Activated B cell treated with CpG ODN at 0.5 μM for 24 hours (primary cell): ENCODE results near the gene DHX58. TPM values are rescaled to one million over a fixed set of nuclear protein-coding genes. Genes with fewer than 3 reads are reported as not detected.

ENCODE experiments used
- ATAC-seq: fragments of 200-7000 bp; cut with Tn5 transposase; one replicate; pipeline ENCODE4 v1.10.0; 2021; ENCODE audit warnings: low read depth, mild to moderate bottlenecking, moderate library complexity
- CTCF ChIA-PET: fragments of 350-600 bp; sonication (Branson Sonifier 250); formaldehyde crosslinking; loops from one replicate; lab custom pipeline; 2021; ENCODE audit warnings: antibody characterized with exemption; lab: Charles Lee
- POLR2A ChIA-PET: fragments of 350-600 bp; sonication (Branson Sonifier 250); formaldehyde crosslinking; loops from one replicate; lab custom pipeline; 2021; ENCODE audit warnings: antibody characterized with exemption; lab: Charles Lee
- DNase-seq: peaks from one replicate; pipeline ENCODE4 v3.0.0; 2022
- H3K27ac Mint-ChIP-seq: one replicate; pipeline ENCODE4 v1.8.0; 2020; ENCODE audit warnings: mixed read lengths
- H3K27me3 Mint-ChIP-seq: one replicate; pipeline ENCODE4 v1.8.0; 2021; ENCODE audit warnings: mixed read lengths
- H3K36me3 Mint-ChIP-seq: one replicate; pipeline ENCODE4 v1.8.0; 2021; ENCODE audit warnings: low read depth, mixed read lengths
- H3K4me1 Mint-ChIP-seq: one replicate; pipeline ENCODE4 v1.8.0; 2021; ENCODE audit warnings: mixed read lengths
- H3K4me3 Mint-ChIP-seq: one replicate; pipeline ENCODE4 v1.8.0; 2020; ENCODE audit warnings: mild to moderate bottlenecking, mixed read lengths
- H3K9me3 Mint-ChIP-seq: one replicate; pipeline ENCODE4 v1.8.0; 2020; ENCODE audit warnings: mixed read lengths
- intact Hi-C: fragments of 100-400 bp; cut with micrococcal nuclease; formaldehyde crosslinking; loops from one replicate; pipeline ENCODE4 v1.15.1; 2024
- total RNA-seq: library from RNA; stranded (reverse); gene quantifications from 2 replicates; pipeline ENCODE4 v1.2.3, GENCODE V29; 2022
- TF ChIP-seq, protein P1 (sequence below): fragments of 200-600 bp; IDR thresholded peaks from one replicate; pipeline ENCODE4 v1.8.0; 2022; ENCODE audit warnings: antibody characterized with exemption, mild to moderate bottlenecking

The DHX58 gene
- 21.9 and 22.4 TPM in 2 replicates for total RNA-seq

DNA sequence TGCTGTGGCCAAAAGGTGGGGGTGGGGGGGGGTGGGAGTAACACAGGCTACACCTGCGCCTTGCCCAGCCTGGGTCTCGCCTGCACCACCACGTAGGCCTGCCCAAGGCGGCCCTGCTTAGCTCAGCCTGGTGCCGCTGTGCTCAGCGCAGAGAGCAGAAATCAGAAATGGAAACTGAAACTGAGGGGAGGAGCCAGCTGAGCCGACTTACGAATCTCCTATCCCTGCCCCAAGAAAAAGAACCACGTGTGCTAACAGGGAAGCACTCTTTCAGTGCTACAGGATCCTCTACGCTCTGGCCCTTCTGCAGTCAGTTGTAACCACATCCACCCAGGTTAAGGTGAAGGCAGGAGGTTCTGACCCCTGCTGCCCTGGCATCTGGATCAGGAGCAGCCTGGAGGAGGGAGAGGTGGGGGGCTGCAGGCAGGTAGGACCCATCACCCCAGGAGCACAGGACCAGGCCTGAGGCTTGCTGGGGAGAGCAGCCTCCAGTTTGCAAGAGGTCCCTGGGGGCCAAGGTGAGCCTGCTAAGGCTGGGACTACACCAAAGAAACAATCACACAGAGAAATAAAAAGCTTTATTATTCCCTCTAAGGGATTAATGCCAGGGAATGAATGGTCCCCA, at the start of gene DHX58:
Gene DHX58 (minus strand): TSS at position 163 of the 625 bp plus-strand sequence. CDS start 822 bp downstream, outside the sequence.
- ChIA-PET CTCF (interaction anchor here (2.1 to 10.2 kb wide), 4 partner anchors 11 to 150 kb away, joined by 7 to 110 read pairs (median 40); partner anchors contain the start of genes CNP and DNAJC7), POLR2A (interaction anchor here (0.6 to 6.7 kb wide), 17 partner anchors 8 to 1255 kb away, joined by 3 to 46 read pairs (median 7); partner anchors contain the start of genes CNP, DNAJC7, EIF1 and GHDC)
- peaks cover 57% of the 10 kb centered on the region for H3K4me1 Mint-ChIP-seq
- peaks cover 38% of the 10 kb centered on the region for H3K36me3 Mint-ChIP-seq
- TF ChIP-seq, protein P1, sequence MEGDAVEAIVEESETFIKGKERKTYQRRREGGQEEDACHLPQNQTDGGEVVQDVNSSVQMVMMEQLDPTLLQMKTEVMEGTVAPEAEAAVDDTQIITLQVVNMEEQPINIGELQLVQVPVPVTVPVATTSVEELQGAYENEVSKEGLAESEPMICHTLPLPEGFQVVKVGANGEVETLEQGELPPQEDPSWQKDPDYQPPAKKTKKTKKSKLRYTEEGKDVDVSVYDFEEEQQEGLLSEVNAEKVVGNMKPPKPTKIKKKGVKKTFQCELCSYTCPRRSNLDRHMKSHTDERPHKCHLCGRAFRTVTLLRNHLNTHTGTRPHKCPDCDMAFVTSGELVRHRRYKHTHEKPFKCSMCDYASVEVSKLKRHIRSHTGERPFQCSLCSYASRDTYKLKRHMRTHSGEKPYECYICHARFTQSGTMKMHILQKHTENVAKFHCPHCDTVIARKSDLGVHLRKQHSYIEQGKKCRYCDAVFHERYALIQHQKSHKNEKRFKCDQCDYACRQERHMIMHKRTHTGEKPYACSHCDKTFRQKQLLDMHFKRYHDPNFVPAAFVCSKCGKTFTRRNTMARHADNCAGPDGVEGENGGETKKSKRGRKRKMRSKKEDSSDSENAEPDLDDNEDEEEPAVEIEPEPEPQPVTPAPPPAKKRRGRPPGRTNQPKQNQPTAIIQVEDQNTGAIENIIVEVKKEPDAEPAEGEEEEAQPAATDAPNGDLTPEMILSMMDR, result no peak
- H3K9me3 Mint-ChIP-seq, result no peaks in the 10 kb centered on the region
- intact Hi-C loops, result loop anchor here (1.0 kb wide), 1 partner anchor 193 kb away; no protein-coding TSS in a partner anchor
- peak; percentile 76 for ATAC-seq
- peak within 1 kb of the TSS; percentile 80 for H3K4me3 Mint-ChIP-seq
- peak; percentile 55 for DNase-seq
- H3K27me3 Mint-ChIP-seq, result no peaks in the 10 kb centered on the region
- peak within 1 kb of the TSS; percentile 91 for H3K27ac Mint-ChIP-seq

DNA sequence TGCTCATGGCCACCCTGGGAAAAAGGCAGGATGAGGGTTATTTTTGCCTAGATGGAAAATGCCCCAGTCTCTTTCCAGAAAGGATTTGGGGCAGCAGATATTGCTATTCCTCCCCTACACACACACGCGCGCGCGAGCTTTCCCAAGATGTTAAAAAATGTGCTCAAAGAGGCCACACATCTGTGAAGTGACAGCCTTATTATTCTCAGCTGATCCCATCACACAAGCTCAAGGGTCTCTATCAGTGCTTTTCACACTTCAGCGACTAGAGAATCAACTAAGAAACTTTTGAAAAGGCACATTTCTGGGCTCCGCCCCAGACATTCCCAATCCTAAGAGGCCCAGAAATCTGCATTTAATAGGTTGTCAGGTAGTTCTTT, 48.0 kb upstream of the DHX58 start:
- POLR2A ChIA-PET, result interaction anchor here (0.7 kb wide), 1 partner anchor 27 kb away, joined by 6 read pairs; no protein-coding TSS in a partner anchor
- no peaks in the 10 kb centered on the region for H3K36me3 Mint-ChIP-seq

DNA sequence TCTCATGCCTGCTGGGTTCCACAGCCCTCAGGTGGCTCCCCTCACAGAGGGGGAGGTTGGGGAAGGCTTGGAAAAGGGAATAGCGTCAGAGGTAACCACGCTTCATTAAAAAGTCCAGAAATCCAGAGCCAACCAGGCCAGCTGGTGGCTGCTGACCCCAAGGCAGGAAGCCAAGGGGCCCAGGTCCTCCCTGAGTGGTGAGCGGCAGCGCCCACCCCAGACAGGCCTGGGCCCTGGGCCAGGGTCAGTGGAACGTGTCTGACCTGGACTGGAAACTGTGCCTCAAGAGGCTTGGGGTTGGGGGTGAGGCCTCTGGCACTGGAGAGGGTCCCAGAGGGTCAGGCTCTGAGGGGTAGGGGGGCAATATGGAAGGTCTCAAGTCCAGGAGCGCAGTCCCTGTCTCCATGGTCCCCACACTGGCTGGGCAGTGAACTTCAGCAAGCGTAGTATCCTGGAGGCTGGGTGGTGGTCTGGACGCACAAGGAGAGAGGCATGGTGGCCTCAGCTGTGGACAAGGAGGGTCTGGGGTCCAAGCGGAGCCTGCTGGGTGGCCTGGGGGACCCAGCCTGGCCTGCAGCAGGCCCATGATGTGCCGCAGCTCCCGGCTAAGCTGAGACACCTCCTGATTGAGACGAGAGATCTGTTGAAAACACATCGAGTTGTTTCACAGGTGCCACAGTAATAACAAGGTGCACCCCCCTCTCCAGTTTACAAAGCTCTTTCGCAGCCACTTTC, 47.4 kb upstream of the DHX58 start:
- intact Hi-C loops, result no loop called here
- Mint-ChIP-seq H3K27me3 (no peaks in the 10 kb centered on the region), H3K9me3 (no peaks in the 10 kb centered on the region)

More for the DNA sequence above, 48.0 kb upstream of the DHX58 start:
- H3K27ac Mint-ChIP-seq, result no peak overlapping the region
- peaks cover 8% of the 10 kb centered on the region for H3K4me1 Mint-ChIP-seq
- no peak overlapping the region for H3K4me3 Mint-ChIP-seq
- DNase-seq (no peak), ATAC-seq (no peak)
- H3K9me3 Mint-ChIP-seq, result no peaks in the 10 kb centered on the region
- H3K27me3 Mint-ChIP-seq, result no peaks in the 10 kb centered on the region
- TF ChIP-seq, protein P1, result no peak
- intact Hi-C loops, result no loop called here
- CTCF ChIA-PET, result no interaction called here

DNA sequence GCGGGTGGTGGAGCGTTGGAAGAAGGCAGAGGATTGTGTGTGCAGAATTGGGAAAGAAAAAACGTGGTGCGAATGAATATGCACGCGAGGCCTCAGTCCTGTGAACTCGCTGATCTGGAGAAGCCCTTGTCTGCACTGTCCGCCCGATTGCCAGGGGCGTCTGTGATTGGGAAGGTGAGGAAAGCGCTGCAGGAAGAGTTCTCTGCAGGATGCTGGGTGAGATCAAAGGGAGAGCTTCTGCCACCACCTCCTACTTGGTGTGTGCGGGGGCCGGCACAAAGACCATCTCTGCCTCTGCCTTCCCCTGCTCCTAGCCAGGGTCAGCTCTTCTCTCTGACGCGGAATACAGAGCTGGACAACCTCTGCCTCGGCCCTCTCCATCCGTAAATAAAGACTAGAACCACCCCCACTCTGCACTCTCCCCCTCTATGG, 43.1 kb upstream of the DHX58 start:
- Mint-ChIP-seq H3K27me3 (no peaks in the 10 kb centered on the region), H3K36me3 (peaks cover 27% of the 10 kb centered on the region)
- CTCF ChIA-PET, result no interaction called here

More for the DNA sequence above, 47.4 kb upstream of the DHX58 start:
- H3K36me3 Mint-ChIP-seq, result peaks cover under 1% of the 10 kb centered on the region
- no peak overlapping the region for H3K27ac Mint-ChIP-seq
- no peak for ATAC-seq
- peaks cover 9% of the 10 kb centered on the region for H3K4me1 Mint-ChIP-seq
- TF ChIP-seq, protein P1, result no peak
- no peak overlapping the region for H3K4me3 Mint-ChIP-seq
- DNase-seq, result no peak
- CTCF ChIA-PET, result no interaction called here
- POLR2A ChIA-PET, result interaction anchor here (0.6 to 0.7 kb wide), 2 partner anchors 26 to 39 kb away, joined by 3 to 6 read pairs; partner anchors contain the start of gene KAT2A

More for the DNA sequence above, 43.1 kb upstream of the DHX58 start:
- no peaks in the 10 kb centered on the region for H3K9me3 Mint-ChIP-seq
- peaks cover 37% of the 10 kb centered on the region for H3K4me1 Mint-ChIP-seq
- no peak for ATAC-seq
- intact Hi-C loops, result loop anchor here (1.0 kb wide), 8 partner anchors 26 to 290 kb away; partner anchors contain the start of genes CNP, DNAJC7, GHDC and KAT2A
- no peak for DNase-seq
- H3K4me3 Mint-ChIP-seq, result peak overlapping the region; percentile 95
- peak overlapping the region; percentile 92 for H3K27ac Mint-ChIP-seq
- TF ChIP-seq, protein P1, result no peak
- POLR2A ChIA-PET, result interaction anchor here (0.7 to 2.6 kb wide), 4 partner anchors 18 to 260 kb away, joined by 3 to 9 read pairs (median 5); partner anchors contain the start of gene KCNH4
